GM12872 (cell line): ENCODE measurements around the gene CHAF1B.
A peak's percentile ranks its signal among the peaks of the same experiment; 100 is the strongest.

Source experiments
- TF ChIP-seq, protein P1 (sequence below): IDR thresholded peaks from 3 replicates; pipeline ENCODE4 v1.5.1; 2011; ENCODE audit warnings: low read depth, mild to moderate bottlenecking, low read length, moderate library complexity; ENCODE audit not compliant: insufficient read depth

The CHAF1B gene

DNA sequence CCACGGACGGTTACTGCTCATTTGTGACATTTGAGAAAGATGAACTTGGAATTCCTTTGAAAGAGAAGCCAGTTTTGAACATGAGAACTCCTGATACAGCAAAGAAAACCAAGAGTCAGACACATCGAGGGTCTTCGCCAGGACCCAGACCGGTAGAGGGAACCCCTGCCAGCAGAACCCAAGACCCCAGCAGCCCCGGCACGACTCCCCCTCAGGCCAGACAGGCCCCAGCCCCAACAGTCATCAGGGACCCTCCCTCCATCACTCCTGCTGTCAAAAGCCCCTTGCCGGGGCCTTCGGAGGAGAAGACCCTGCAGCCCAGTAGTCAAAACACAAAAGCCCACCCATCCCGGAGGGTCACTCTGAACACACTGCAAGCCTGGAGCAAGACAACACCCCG, 27.7 kb downstream of the CHAF1B start:
- TF ChIP-seq, protein P1, sequence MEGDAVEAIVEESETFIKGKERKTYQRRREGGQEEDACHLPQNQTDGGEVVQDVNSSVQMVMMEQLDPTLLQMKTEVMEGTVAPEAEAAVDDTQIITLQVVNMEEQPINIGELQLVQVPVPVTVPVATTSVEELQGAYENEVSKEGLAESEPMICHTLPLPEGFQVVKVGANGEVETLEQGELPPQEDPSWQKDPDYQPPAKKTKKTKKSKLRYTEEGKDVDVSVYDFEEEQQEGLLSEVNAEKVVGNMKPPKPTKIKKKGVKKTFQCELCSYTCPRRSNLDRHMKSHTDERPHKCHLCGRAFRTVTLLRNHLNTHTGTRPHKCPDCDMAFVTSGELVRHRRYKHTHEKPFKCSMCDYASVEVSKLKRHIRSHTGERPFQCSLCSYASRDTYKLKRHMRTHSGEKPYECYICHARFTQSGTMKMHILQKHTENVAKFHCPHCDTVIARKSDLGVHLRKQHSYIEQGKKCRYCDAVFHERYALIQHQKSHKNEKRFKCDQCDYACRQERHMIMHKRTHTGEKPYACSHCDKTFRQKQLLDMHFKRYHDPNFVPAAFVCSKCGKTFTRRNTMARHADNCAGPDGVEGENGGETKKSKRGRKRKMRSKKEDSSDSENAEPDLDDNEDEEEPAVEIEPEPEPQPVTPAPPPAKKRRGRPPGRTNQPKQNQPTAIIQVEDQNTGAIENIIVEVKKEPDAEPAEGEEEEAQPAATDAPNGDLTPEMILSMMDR, result no peak

DNA sequence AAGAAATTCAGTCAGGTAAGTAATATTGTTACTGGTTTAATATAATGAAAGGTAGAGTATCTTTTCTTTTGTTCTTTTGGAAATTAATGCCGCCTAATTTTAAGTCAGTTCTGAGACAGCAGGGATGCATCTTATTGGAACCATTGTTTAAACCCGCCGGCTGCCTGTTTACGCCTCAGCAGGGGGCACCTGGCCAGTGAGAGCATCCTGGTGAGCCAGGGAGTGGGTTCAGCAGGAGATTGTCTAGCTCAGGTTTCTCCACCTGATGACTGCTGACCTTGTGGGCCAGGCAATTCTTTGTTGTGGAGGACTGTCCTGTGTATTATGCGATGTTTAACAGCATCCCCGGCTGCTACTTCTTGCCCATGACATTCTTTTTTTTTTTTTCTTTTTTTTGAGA, 30.2 kb downstream of the CHAF1B start:
- TF ChIP-seq, protein P1, result no peak

DNA sequence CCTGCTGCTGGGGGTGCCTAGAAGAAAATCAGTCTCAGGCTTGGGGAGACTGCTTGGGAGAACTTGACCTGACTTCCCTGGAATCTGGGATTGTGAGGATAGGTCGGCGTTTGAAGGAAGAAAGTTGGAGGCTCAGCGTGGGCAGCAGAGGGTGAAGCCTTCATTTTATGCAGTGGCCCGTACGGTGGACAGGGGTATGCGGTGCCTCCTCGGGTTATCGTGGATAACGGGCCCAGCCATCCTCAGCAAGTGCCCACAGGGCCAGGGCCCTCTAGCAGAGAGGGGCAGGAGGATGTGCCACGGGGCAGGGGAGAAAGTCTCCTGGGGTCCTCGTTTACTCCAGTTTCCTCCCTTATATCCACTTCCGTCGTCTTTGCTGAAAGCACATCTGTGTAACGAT, 34.0 kb downstream of the CHAF1B start:
- TF ChIP-seq, protein P1, result no peak

DNA sequence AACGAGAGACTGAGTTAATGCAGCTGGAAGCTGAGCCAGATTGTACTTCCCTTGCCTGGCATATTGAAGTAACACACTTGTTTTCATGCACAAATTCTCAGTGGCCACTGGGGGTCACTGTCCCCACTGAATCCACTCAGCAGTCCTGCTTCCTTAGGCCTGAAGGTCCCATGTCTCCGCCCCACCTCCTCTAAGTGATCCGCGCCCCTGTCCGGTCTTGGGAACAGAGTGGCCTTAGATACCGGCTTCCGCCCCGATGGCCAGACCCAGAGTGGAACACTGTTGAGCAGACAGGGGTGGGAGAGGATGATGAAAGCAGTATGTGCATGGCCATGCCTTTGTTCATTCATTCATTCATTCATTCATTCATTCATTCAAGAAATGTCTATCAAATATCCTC, 34.8 kb downstream of the CHAF1B start:
- TF ChIP-seq, protein P1, result peak; percentile 85

DNA sequence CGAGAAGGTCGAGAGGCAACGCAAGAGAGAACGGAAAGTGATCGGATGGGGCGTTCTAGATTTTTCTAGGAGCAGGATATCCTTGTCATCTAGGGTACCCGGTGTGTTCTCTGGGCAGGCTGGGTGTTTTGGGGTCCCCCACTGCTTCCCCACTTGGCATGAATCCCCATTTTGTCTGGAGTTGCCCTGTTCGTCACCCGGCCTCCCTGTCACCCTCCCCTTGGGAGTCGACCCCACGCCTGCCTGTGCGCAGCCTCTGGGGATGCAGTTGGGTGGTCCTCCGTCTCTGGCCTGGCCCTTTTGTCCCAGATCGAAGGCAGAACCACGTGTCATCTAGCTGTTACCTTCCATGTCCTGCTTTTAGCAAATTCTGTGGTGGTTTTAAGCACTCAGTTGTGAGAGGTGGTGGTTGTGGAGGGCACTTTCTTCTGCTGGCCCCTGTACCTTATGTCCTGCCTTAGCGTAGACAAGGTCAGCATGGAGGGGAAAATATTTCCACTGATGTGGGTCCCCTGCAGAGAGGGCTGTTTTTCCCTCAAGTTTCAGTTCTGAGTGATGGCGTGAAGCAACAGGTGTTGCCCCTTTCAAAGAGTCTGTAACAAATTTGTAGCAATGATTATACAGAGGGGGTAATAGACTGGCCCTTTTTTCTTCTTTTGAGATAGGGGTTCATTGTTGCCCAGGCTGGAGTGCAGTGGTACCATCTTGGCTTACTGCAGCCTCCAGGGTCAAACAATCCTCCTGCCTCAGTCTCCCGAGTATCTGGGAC, 35.6 kb downstream of the CHAF1B start:
- TF ChIP-seq, protein P1, result no peak

DNA sequence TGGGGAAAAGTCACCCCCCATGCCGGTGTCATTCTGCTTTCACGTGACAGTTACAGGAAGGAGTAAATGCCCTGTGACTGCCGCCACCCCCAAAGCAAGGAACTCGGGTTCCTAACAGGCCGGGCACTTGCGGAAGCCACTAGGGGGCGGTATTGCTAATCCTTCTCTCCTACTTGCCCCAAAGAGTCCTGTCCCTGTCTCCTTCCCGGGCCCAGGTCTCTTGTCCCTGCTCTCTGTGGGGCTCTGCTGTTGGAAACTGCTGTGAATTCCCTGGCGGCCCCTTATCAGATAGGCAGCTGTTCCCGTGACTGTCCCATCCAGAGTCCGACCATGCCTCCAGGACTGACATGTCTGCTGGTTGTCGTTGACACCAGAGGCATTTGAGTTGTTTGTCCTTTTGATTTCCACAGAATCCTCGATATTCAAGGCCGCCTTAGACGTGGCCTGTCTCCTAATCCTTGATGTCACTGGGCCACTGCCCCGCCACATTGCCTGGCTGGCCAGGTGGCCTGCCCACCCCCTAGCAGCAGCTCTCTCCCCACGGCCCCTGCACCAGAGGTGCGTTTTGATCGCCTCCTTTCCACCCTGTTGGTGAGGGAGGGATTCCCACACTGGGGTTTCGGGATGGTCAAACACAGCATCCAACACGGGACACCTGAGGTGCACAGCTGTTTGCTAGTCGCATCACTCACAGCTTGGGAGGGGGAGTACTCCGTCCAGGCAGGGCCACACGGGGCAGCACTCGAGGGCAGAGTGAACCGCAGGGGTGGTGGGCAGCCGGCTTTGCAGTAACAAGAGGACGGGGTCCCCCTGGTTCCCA, 37.3 kb downstream of the CHAF1B start:
- TF ChIP-seq, protein P1, result peak; percentile 89

DNA sequence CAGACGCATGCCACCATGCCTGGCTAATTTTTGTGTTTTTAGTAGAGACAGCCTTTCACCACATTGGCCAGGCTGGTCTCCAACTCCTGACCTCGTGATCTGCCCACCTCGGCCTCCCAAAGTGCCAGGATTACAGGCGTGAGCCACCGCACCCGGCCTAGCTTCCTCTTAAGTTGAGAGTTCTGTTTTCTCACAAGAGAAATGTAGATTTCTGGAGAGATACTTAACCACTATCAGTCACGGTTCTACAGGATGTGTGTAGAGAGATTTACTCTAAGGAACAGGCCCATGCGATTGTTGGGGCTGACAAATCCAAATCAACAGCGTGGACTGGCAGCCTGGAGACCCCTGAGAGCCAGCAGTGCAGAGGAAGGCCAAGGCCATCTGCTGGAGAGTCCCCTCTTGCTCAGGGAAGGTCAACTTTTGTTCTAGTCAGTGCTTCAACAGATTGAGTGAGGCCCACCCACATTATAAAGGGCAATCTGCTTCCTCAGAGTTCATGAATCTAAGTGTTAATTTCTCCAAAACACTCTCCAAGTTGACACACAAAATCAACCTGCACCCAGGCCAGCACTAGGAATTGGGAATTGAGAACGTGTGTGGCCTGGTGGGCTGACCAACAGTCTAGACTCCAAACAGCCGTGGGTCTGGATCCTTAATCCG, 38.7 kb downstream of the CHAF1B start:
- TF ChIP-seq, protein P1, result no peak
